WI38 (cell line): ENCODE data around the gene ABCA2.

Experiments
- H3K4me3 ChIP-seq: 2 replicates; pipeline ENCODE4 v1.5.1; 2011; ENCODE audit warnings: low read depth, mild to moderate bottlenecking, control low read depth, low read length
- TF ChIP-seq, protein P1 (sequence below): IDR thresholded peaks from 2 replicates; pipeline ENCODE4 v1.5.1; 2012; ENCODE audit warnings: low read depth, mild to moderate bottlenecking, control low read depth, low read length

The ABCA2 gene

DNA sequence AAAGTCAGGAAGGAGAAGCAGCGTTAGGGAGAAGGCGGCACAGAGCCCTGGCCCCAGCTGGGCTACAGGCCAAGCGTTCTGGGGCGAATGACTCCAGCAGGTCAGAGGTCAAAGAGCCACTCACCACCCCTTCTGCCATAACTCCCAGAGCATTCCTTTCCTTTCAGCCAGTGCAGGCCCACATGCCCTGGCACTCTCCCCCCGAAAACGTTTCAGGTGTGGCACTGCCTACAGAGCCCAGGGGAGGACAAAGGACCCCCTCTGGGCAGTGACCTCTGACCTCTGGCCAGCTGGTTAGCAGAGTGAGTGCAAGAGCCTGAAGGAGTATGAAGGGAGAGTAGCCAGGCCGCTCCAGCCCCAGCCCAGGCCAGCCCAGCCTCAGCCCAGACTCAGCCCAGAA, 4.9 kb downstream of the ABCA2 start:
- no peak overlapping the region for H3K4me3 ChIP-seq
- TF ChIP-seq, protein P1, sequence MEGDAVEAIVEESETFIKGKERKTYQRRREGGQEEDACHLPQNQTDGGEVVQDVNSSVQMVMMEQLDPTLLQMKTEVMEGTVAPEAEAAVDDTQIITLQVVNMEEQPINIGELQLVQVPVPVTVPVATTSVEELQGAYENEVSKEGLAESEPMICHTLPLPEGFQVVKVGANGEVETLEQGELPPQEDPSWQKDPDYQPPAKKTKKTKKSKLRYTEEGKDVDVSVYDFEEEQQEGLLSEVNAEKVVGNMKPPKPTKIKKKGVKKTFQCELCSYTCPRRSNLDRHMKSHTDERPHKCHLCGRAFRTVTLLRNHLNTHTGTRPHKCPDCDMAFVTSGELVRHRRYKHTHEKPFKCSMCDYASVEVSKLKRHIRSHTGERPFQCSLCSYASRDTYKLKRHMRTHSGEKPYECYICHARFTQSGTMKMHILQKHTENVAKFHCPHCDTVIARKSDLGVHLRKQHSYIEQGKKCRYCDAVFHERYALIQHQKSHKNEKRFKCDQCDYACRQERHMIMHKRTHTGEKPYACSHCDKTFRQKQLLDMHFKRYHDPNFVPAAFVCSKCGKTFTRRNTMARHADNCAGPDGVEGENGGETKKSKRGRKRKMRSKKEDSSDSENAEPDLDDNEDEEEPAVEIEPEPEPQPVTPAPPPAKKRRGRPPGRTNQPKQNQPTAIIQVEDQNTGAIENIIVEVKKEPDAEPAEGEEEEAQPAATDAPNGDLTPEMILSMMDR = no peak

- no peak overlapping the region for H3K4me3 ChIP-seq
- TF ChIP-seq, protein P1 = no peak
These were observed 5.4 kb downstream of the ABCA2 start for GRCh38 chr9:137022662-137023008.

DNA sequence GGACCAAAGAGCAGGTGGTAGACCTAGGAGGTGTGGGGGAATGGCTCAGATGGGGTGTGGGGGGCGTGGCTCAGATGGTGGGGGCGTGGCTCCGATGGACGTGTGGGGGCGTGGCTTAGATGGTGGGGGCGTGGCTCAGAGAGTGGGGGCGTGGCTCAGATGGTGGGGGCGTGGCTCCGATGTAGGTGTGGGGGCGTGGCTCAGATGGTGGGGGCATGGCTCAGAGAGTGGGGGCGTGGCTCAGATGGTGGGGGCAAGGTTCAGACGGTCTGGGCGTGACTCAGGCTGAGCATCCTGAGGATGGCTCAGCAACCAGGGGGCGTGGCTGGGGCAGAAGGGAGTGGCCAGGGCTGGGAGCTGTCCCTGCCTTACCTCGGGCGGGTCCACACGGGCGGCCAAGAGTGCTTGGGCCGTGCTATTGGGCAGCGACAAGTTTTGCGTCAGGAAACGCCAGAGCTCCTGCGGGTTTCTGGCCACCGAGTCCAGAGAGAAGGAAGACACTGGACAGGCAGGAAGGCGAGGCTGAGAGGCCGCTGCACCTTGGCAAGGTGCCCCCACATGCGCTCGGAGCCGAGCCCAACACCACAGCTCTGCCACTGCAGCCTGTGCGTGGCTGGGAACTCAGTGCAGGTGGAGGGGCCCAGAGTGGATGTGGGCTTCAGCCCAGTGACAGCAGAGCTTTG, 5.9 kb downstream of the ABCA2 start:
- H3K4me3 ChIP-seq = no peak overlapping the region
- TF ChIP-seq, protein P1 = no peak

GRCh38 chr9:137021568-137021978, 6.5 kb downstream of the ABCA2 start:
- TF ChIP-seq, protein P1 = no peak
- H3K4me3 ChIP-seq = no peak overlapping the region

DNA sequence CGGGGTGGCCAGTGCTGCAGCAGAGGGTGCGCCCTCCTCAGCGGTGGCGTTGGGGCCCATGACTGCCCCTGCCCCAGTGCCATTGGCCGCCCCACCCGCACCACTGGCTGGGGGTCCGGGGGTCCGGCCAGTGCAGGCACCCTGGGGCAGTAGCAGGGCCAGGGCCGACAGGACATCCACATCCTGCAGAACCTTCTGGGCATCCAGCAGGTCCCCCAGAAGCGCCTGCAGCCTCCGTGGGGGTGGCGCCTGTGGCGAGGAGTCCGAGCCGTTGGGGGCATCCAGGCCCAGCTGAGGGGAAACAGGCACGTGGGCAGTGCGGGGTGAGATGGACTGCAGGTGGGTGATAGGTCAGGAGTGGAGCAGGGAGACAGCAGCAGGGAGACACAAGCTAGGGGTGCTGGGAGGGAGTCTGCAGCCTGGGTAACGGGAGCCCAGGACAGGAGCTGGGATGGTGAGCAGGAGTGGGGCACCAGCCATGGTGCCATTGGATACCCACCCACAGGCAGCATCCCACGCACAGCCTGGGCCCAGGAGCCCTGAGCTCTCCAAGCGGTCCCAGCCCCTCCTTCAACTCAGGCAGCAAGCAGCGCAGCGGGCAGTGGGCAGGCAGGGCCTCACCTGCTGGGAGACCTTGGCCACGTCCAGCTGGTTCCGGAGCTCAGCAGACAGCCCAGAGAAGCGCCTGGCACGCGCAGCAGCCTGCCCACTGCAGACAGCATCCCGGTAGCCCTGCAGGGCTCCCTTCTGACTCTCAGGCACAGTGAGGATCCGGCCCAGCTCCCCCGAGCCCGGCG, 7.1 kb downstream of the ABCA2 start:
- no peak overlapping the region for H3K4me3 ChIP-seq
- TF ChIP-seq, protein P1 = no peak

- no peak overlapping the region for H3K4me3 ChIP-seq
- TF ChIP-seq, protein P1 = no peak
These were observed 8.0 kb downstream of the ABCA2 start for GRCh38 chr9:137019891-137020683.
